Kidney epithelial cell (primary cell): ENCODE measurements around the gene ITPR1. TPM values are rescaled to one million over a fixed set of nuclear protein-coding genes. Genes with fewer than 3 reads are reported as not detected.

Experiments
- DNase-seq: peaks from one replicate; pipeline ENCODE4 v3.0.0-alpha.2; 2010; ENCODE audit warnings: low read depth
- H3K27me3 ChIP-seq: 2 replicates; pipeline ENCODE4 v1.6.0; 2011; ENCODE audit warnings: low read length; ENCODE audit not compliant: control insufficient read depth, insufficient read depth
- H3K36me3 ChIP-seq: 2 replicates; pipeline ENCODE4 v1.5.1; 2011; ENCODE audit warnings: low read length; ENCODE audit not compliant: control insufficient read depth, insufficient read depth
- H3K4me3 ChIP-seq: 2 replicates; pipeline ENCODE4 v1.5.1; 2011; ENCODE audit warnings: low read depth, mild to moderate bottlenecking, control low read depth, low read length
- CTCF ChIP-seq: IDR thresholded peaks from 2 replicates; pipeline ENCODE4 v1.5.1; 2011; ENCODE audit warnings: mild to moderate bottlenecking, moderate library complexity, low read length, control low read depth, inconsistent platforms; ENCODE audit not compliant: insufficient read depth, poor library complexity, severe bottlenecking
- total RNA-seq: library from RNA; depleted of rRNA; stranded (reverse); fragments of >200 nt; gene quantifications from 2 replicates; pipeline ENCODE4 v1.2.3, GENCODE V29; 2015

The ITPR1 gene
- total RNA-seq, 1 donor from 2014 or later: 8.9 TPM

GRCh38 chr3:4818986-4819693, 326.0 kb downstream of the ITPR1 start:
- no peak for TF ChIP-seq CTCF
- Histone ChIP-seq H3K36me3 (no peaks in the 10 kb centered on the region), H3K4me3 (no peak overlapping the region), H3K27me3 (no peaks in the 10 kb centered on the region)
- no peak for DNase-seq

GRCh38 chr3:4819746-4820145, 326.6 kb downstream of the ITPR1 start:
- no peak for DNase-seq
- no peak for TF ChIP-seq CTCF
- H3K4me3 ChIP-seq: no peak overlapping the region
- H3K27me3 ChIP-seq: no peaks in the 10 kb centered on the region
- no peaks in the 10 kb centered on the region for H3K36me3 ChIP-seq

- no peaks in the 10 kb centered on the region for H3K36me3 ChIP-seq
- no peak for TF ChIP-seq CTCF
- DNase-seq: no peak
- H3K27me3 ChIP-seq: no peaks in the 10 kb centered on the region
- no peak overlapping the region for H3K4me3 ChIP-seq
Observed at GRCh38 chr3:4820296-4821121, 327.4 kb downstream of the ITPR1 start.

- no peak for DNase-seq
- no peak for TF ChIP-seq CTCF
- Histone ChIP-seq H3K4me3 (no peak overlapping the region), H3K27me3 (no peaks in the 10 kb centered on the region), H3K36me3 (no peaks in the 10 kb centered on the region)
Observed at GRCh38 chr3:4821338-4821737, 328.2 kb downstream of the ITPR1 start.

GRCh38 chr3:4821975-4822374, 328.8 kb downstream of the ITPR1 start:
- H3K36me3 ChIP-seq: no peaks in the 10 kb centered on the region
- DNase-seq: no peak
- H3K27me3 ChIP-seq: no peaks in the 10 kb centered on the region
- no peak for TF ChIP-seq CTCF
- no peak overlapping the region for H3K4me3 ChIP-seq
